ENCODE measurements around the gene ZNF497.
"Not testable (repeated sequence)": the region's sequence is repeated elsewhere in the genome, so short reads cannot be mapped to it uniquely, and the experiment has no call there.

ZNF497 gene

GRCh38 chr19:58394821-58395219 lies 32.3 kb upstream of the ZNF497 start:
- DNase-seq (ENCODE audit: low read depth in 2 of 2): no peak

GRCh38 chr19:58393725-58394033 lies 31.1 kb upstream of the ZNF497 start:
- no peak for DNase-seq (ENCODE audit: low read depth in 2 of 2)

GRCh38 chr19:58392945-58393724 lies 30.6 kb upstream of the ZNF497 start:
- no peak for DNase-seq (ENCODE audit: low read depth in 2 of 2)

GRCh38 chr19:58388175-58388526 lies 25.6 kb upstream of the ZNF497 start:
- no peak for DNase-seq (ENCODE audit: low read depth in 2 of 2)

GRCh38 chr19:58387338-58388174 lies 25.0 kb upstream of the ZNF497 start:
- no peak for DNase-seq (ENCODE audit: low read depth in 2 of 2)

- DNase-seq (ENCODE audit: low read depth in 2 of 2): peak; percentile 89 to 90
These were observed 24.2 kb upstream of the ZNF497 start, which contains the start of gene RPS5 for GRCh38 chr19:58386576-58387337. TSS of gene RPS5 (plus strand) at chr19:58387269. CDS start at chr19:58388138, 869 bp downstream.

GRCh38 chr19:58385891-58386575 lies 23.5 kb upstream of the ZNF497 start:
- peak in 1 of 2 experiments; percentile 25 for DNase-seq (ENCODE audit: low read depth in 2 of 2)

- DNase-seq (ENCODE audit: low read depth in 2 of 2): no peak
These were observed 22.9 kb upstream of the ZNF497 start for GRCh38 chr19:58385313-58385890.

- no peak for DNase-seq (ENCODE audit: low read depth in 2 of 2)
These were observed 20.5 kb upstream of the ZNF497 start for GRCh38 chr19:58382997-58383603.

- no peak for DNase-seq (ENCODE audit: low read depth in 2 of 2)
These were observed 19.1 kb upstream of the ZNF497 start for GRCh38 chr19:58381460-58382212.

- DNase-seq (ENCODE audit: low read depth in 2 of 2): peak; percentile 94 to 95
These were observed 18.3 kb upstream of the ZNF497 start, which contains the start of gene ZNF837 for GRCh38 chr19:58380662-58381459. TSS of gene ZNF837 (minus strand) at chr19:58381030. CDS start at chr19:58369332, 11,698 bp downstream.

GRCh38 chr19:58380037-58380661 lies 17.6 kb upstream of the ZNF497 start:
- no peak for DNase-seq (ENCODE audit: low read depth in 2 of 2)

GRCh38 chr19:58379246-58379645 lies 16.7 kb upstream of the ZNF497 start:
- DNase-seq (ENCODE audit: low read depth in 2 of 2): no peak

- not testable (repeated sequence) for DNase-seq (ENCODE audit: low read depth in 2 of 2)
These were observed 14.2 kb upstream of the ZNF497 start for GRCh38 chr19:58376724-58377123.

- DNase-seq (ENCODE audit: low read depth in 2 of 2): no peak
These were observed 11.6 kb upstream of the ZNF497 start for GRCh38 chr19:58374200-58374599.

GRCh38 chr19:58372311-58373133 lies 10.0 kb upstream of the ZNF497 start:
- no peak for DNase-seq (ENCODE audit: low read depth in 2 of 2)

GRCh38 chr19:58368561-58369360 lies 6.2 kb upstream of the ZNF497 start:
- DNase-seq (ENCODE audit: low read depth in 2 of 2): no peak
